ENCODE results near the gene SLC66A2. TPM values are rescaled to one million over a fixed set of nuclear protein-coding genes. Genes with fewer than 3 reads are reported as not detected.

SLC66A2 gene
- total RNA-seq, 1 donor from 2014 or later = 29.8 TPM

GRCh38 chr18:79916546-79917168 lies 34.8 kb downstream of the SLC66A2 start:
- H3K4me1 Mint-ChIP-seq = peaks cover 4% of the 10 kb centered on the region
- H3K27ac Mint-ChIP-seq (ENCODE audit: unreplicated experiment) = no peak overlapping the region
- no peaks in the 10 kb centered on the region for H3K9me3 Mint-ChIP-seq
- H3K36me3 Mint-ChIP-seq (ENCODE audit: low read depth) = peaks cover 30% of the 10 kb centered on the region
- no peaks in the 10 kb centered on the region for H3K27me3 Mint-ChIP-seq (ENCODE audit: low read depth)
- no peak for DNase-seq (ENCODE audit: low read depth, low spot score)
- H3K4me3 Mint-ChIP-seq = no peak overlapping the region
- TF ChIP-seq CTCF (conservative IDR thresholded peaks at IDR 0.05) = no peak

- Mint-ChIP-seq H3K4me1 (peaks cover 4% of the 10 kb centered on the region), H3K9me3 (no peaks in the 10 kb centered on the region), H3K27ac (ENCODE audit: unreplicated experiment) (no peak overlapping the region), H3K4me3 (no peak overlapping the region), H3K27me3 (ENCODE audit: low read depth) (no peaks in the 10 kb centered on the region), H3K36me3 (ENCODE audit: low read depth) (peaks cover 30% of the 10 kb centered on the region)
- no peak for TF ChIP-seq CTCF (conservative IDR thresholded peaks at IDR 0.05)
- DNase-seq (ENCODE audit: low read depth, low spot score) = no peak
These were observed 35.3 kb downstream of the SLC66A2 start for GRCh38 chr18:79916128-79916494.

GRCh38 chr18:79915161-79916127 lies 36.0 kb downstream of the SLC66A2 start:
- Mint-ChIP-seq H3K27ac (ENCODE audit: unreplicated experiment) (no peak overlapping the region), H3K9me3 (no peaks in the 10 kb centered on the region), H3K4me3 (no peak overlapping the region), H3K4me1 (peaks cover 4% of the 10 kb centered on the region), H3K36me3 (ENCODE audit: low read depth) (peaks cover 30% of the 10 kb centered on the region), H3K27me3 (ENCODE audit: low read depth) (no peaks in the 10 kb centered on the region)
- DNase-seq (ENCODE audit: low read depth, low spot score) = no peak
- no peak for TF ChIP-seq CTCF (conservative IDR thresholded peaks at IDR 0.05)

- Mint-ChIP-seq H3K36me3 (ENCODE audit: low read depth) (peaks cover 30% of the 10 kb centered on the region), H3K4me3 (no peak overlapping the region), H3K27me3 (ENCODE audit: low read depth) (no peaks in the 10 kb centered on the region), H3K9me3 (no peaks in the 10 kb centered on the region), H3K4me1 (peaks cover 4% of the 10 kb centered on the region), H3K27ac (ENCODE audit: unreplicated experiment) (no peak overlapping the region)
- no peak for DNase-seq (ENCODE audit: low read depth, low spot score)
- TF ChIP-seq CTCF (conservative IDR thresholded peaks at IDR 0.05) = no peak
These were observed 36.8 kb downstream of the SLC66A2 start for GRCh38 chr18:79914614-79915160.

GRCh38 chr18:79912994-79913831 lies 38.2 kb downstream of the SLC66A2 start:
- H3K4me3 Mint-ChIP-seq = no peak overlapping the region
- DNase-seq (ENCODE audit: low read depth, low spot score) = no peak
- peaks cover 35% of the 10 kb centered on the region for H3K36me3 Mint-ChIP-seq (ENCODE audit: low read depth)
- no peaks in the 10 kb centered on the region for H3K27me3 Mint-ChIP-seq (ENCODE audit: low read depth)
- TF ChIP-seq CTCF (conservative IDR thresholded peaks at IDR 0.05) = no peak
- H3K9me3 Mint-ChIP-seq = peaks cover 3% of the 10 kb centered on the region
- H3K4me1 Mint-ChIP-seq = peaks cover 4% of the 10 kb centered on the region
- no peak overlapping the region for H3K27ac Mint-ChIP-seq (ENCODE audit: unreplicated experiment)

Measured in neural crest cell (in vitro differentiated cells).